ENCODE results near the gene RSPH1.

The RSPH1 gene

GRCh38 chr21:42493109-42494060, 2.6 kb downstream of the RSPH1 start:
- H3K27ac Mint-ChIP-seq = no peak overlapping the region
- no peaks in the 10 kb centered on the region for H3K36me3 Mint-ChIP-seq (ENCODE audit: low read depth)
- H3K4me3 Mint-ChIP-seq = no peak overlapping the region
- no peak for DNase-seq (ENCODE audit: low spot score)
- H3K9me3 Mint-ChIP-seq = no peaks in the 10 kb centered on the region
- peaks cover 24% of the 10 kb centered on the region for H3K4me1 Mint-ChIP-seq (ENCODE audit: low read depth)
- peaks cover 12% of the 10 kb centered on the region for H3K27me3 Mint-ChIP-seq (ENCODE audit: low read depth)

- Mint-ChIP-seq H3K36me3 (ENCODE audit: low read depth) (no peaks in the 10 kb centered on the region), H3K27ac (no peak overlapping the region), H3K4me1 (ENCODE audit: low read depth) (peaks cover 24% of the 10 kb centered on the region), H3K27me3 (ENCODE audit: low read depth) (peaks cover 20% of the 10 kb centered on the region), H3K4me3 (no peak overlapping the region), H3K9me3 (no peaks in the 10 kb centered on the region)
- no peak for DNase-seq (ENCODE audit: low spot score)
These were observed 3.8 kb downstream of the RSPH1 start for GRCh38 chr21:42492201-42492600.

- no peak for DNase-seq (ENCODE audit: low spot score)
- no peak overlapping the region for H3K27ac Mint-ChIP-seq
- no peak overlapping the region for H3K4me3 Mint-ChIP-seq
- H3K27me3 Mint-ChIP-seq (ENCODE audit: low read depth) = peaks cover 28% of the 10 kb centered on the region
- H3K4me1 Mint-ChIP-seq (ENCODE audit: low read depth) = peaks cover 15% of the 10 kb centered on the region
- no peaks in the 10 kb centered on the region for H3K36me3 Mint-ChIP-seq (ENCODE audit: low read depth)
- H3K9me3 Mint-ChIP-seq = no peaks in the 10 kb centered on the region
These were observed 4.7 kb downstream of the RSPH1 start for GRCh38 chr21:42491328-42491727.

DNA sequence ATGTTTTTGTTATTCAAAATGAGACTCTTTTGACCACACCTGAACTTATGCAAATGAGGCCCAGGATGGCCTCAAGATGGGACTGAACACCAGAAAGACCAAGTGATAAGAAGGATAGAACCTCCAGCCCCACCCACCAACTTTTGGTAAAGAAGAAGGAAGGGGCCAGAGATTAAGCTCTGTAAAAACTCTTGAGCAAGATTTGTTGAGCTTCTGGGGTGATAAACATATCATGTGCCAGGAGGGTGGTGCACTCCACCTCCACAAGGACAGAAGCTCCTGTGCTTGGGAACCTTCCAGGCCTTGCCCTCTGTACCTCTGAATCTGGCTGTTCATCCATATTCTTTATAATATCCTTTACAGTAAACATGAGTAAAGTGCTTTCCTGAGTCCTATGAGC, 5.3 kb downstream of the RSPH1 start:
- no peaks in the 10 kb centered on the region for H3K9me3 Mint-ChIP-seq
- no peak overlapping the region for H3K4me3 Mint-ChIP-seq
- peaks cover 12% of the 10 kb centered on the region for H3K4me1 Mint-ChIP-seq (ENCODE audit: low read depth)
- peaks cover 34% of the 10 kb centered on the region for H3K27me3 Mint-ChIP-seq (ENCODE audit: low read depth)
- no peak for DNase-seq (ENCODE audit: low spot score)
- no peak overlapping the region for H3K27ac Mint-ChIP-seq
- H3K36me3 Mint-ChIP-seq (ENCODE audit: low read depth) = no peaks in the 10 kb centered on the region

DNA sequence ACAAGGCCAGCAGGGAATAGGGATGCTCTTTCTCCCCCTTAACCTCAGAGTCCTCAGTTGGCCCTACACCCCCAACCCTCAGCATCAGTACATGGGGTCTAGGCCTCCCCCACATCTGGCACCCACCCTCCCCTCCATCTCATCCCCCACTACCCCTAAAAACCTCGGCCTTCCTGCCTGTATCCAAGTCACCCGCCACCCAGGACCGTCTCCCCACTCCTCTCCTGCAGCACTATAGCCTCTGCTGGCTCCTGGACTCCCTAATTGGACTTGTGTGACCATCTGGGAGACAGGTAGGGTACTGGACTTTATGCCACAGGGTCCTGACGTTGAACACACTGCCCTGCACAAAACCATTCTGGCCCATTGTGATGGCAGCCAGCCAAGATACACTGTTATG, 6.0 kb downstream of the RSPH1 start:
- H3K4me3 Mint-ChIP-seq = no peak overlapping the region
- no peaks in the 10 kb centered on the region for H3K9me3 Mint-ChIP-seq
- H3K27me3 Mint-ChIP-seq (ENCODE audit: low read depth) = peaks cover 35% of the 10 kb centered on the region
- H3K4me1 Mint-ChIP-seq (ENCODE audit: low read depth) = peaks cover 8% of the 10 kb centered on the region
- no peaks in the 10 kb centered on the region for H3K36me3 Mint-ChIP-seq (ENCODE audit: low read depth)
- no peak for DNase-seq (ENCODE audit: low spot score)
- H3K27ac Mint-ChIP-seq = no peak overlapping the region

GRCh38 chr21:42489006-42489563, 6.9 kb downstream of the RSPH1 start:
- Mint-ChIP-seq H3K9me3 (no peaks in the 10 kb centered on the region), H3K4me1 (ENCODE audit: low read depth) (peaks cover 8% of the 10 kb centered on the region), H3K4me3 (no peak overlapping the region), H3K36me3 (ENCODE audit: low read depth) (no peaks in the 10 kb centered on the region), H3K27me3 (ENCODE audit: low read depth) (peaks cover 39% of the 10 kb centered on the region), H3K27ac (no peak overlapping the region)
- no peak for DNase-seq (ENCODE audit: low spot score)

GRCh38 chr21:42486531-42486930, 9.5 kb downstream of the RSPH1 start:
- Mint-ChIP-seq H3K36me3 (ENCODE audit: low read depth) (no peaks in the 10 kb centered on the region), H3K27me3 (ENCODE audit: low read depth) (peaks cover 47% of the 10 kb centered on the region), H3K4me3 (no peak overlapping the region), H3K4me1 (ENCODE audit: low read depth) (peaks cover 3% of the 10 kb centered on the region), H3K27ac (no peak overlapping the region), H3K9me3 (no peaks in the 10 kb centered on the region)
- no peak for DNase-seq (ENCODE audit: low spot score)

DNA sequence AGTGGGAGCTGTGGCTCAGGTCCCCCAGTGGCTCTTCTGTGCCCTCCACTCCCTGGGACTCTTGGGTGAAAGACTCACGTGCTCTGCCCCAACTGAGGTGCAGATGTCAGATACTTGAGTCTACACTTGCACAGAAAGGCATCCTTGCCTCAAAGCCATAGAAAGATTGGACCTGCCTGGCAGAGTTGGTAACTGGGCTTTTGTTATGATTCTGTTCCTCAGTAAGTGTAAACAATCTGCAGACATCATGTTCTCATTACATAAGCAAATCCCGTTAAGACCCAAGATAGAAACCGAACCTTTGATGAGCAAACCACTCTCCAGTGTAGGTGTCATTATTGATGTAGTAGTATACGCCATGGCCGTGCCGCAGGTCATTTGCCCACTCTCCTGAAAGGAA, 10.0 kb downstream of the RSPH1 start:
- no peak overlapping the region for H3K4me3 Mint-ChIP-seq
- H3K9me3 Mint-ChIP-seq = no peaks in the 10 kb centered on the region
- peaks cover 3% of the 10 kb centered on the region for H3K4me1 Mint-ChIP-seq (ENCODE audit: low read depth)
- no peak overlapping the region for H3K27ac Mint-ChIP-seq
- DNase-seq (ENCODE audit: low spot score) = no peak
- H3K27me3 Mint-ChIP-seq (ENCODE audit: low read depth) = peaks cover 46% of the 10 kb centered on the region
- H3K36me3 Mint-ChIP-seq (ENCODE audit: low read depth) = no peaks in the 10 kb centered on the region

DNA sequence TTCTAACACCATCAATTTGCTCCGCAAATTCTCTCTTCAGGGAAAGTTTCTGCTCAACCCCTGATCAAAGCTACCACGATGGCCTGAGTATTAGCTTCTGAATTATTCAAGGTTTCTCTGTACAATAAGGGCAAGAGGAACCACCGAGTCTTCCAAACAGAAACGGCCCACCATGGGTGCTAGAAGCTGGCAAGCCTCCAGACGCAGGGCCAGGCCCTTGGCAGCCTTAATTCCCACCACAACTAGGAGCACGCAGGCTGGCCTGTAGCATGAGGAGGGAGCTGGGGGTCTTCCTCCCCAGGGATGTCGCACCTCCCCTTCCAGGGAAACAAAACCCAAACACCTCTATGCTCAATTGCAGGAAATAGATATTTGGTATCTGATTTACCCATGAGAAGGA, 11.1 kb downstream of the RSPH1 start:
- H3K9me3 Mint-ChIP-seq = no peaks in the 10 kb centered on the region
- no peaks in the 10 kb centered on the region for H3K4me1 Mint-ChIP-seq (ENCODE audit: low read depth)
- DNase-seq (ENCODE audit: low spot score) = no peak
- H3K27ac Mint-ChIP-seq = no peak overlapping the region
- H3K4me3 Mint-ChIP-seq = no peak overlapping the region
- peaks cover 42% of the 10 kb centered on the region for H3K27me3 Mint-ChIP-seq (ENCODE audit: low read depth)
- H3K36me3 Mint-ChIP-seq (ENCODE audit: low read depth) = no peaks in the 10 kb centered on the region

DNA sequence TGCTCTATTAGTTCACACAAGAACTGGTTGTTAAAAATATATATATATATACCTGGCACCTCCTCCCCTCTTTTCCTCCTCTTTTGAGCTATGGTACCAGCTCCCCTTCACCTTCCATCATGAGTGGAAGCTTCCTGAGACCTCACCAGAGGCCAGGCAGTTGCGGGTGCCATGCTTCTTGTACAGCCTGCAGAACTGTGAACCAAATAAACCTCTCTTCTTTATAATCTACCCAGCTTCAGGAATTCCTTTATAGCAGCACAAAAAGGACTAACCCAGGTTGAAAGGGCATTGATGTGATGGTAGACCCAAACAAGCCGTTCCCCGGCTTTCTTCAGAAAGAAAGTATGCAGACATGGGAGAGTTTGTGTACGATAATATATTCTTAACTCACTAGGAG, 14.9 kb downstream of the RSPH1 start:
- H3K36me3 Mint-ChIP-seq (ENCODE audit: low read depth) = no peaks in the 10 kb centered on the region

GRCh38 chr21:42480736-42481135, 15.3 kb downstream of the RSPH1 start:
- Mint-ChIP-seq H3K4me3 (no peak overlapping the region), H3K27ac (no peak overlapping the region), H3K36me3 (ENCODE audit: low read depth) (no peaks in the 10 kb centered on the region), H3K27me3 (ENCODE audit: low read depth) (peaks cover 20% of the 10 kb centered on the region), H3K4me1 (ENCODE audit: low read depth) (no peaks in the 10 kb centered on the region), H3K9me3 (no peaks in the 10 kb centered on the region)
- no peak for DNase-seq (ENCODE audit: low spot score)

More for the DNA sequence above, 14.9 kb downstream of the RSPH1 start:
- Mint-ChIP-seq H3K27ac (no peak overlapping the region), H3K9me3 (no peaks in the 10 kb centered on the region), H3K4me3 (no peak overlapping the region), H3K27me3 (ENCODE audit: low read depth) (peaks cover 24% of the 10 kb centered on the region), H3K4me1 (ENCODE audit: low read depth) (no peaks in the 10 kb centered on the region)
- no peak for DNase-seq (ENCODE audit: low spot score)

GRCh38 chr21:42479582-42479981, 16.4 kb downstream of the RSPH1 start:
- H3K27me3 Mint-ChIP-seq (ENCODE audit: low read depth) = peaks cover 15% of the 10 kb centered on the region
- no peaks in the 10 kb centered on the region for H3K9me3 Mint-ChIP-seq
- H3K27ac Mint-ChIP-seq = no peak overlapping the region
- H3K4me3 Mint-ChIP-seq = no peak overlapping the region
- no peaks in the 10 kb centered on the region for H3K36me3 Mint-ChIP-seq (ENCODE audit: low read depth)
- DNase-seq (ENCODE audit: low spot score) = no peak
- H3K4me1 Mint-ChIP-seq (ENCODE audit: low read depth) = no peaks in the 10 kb centered on the region

GRCh38 chr21:42478504-42478903, 17.5 kb downstream of the RSPH1 start:
- Mint-ChIP-seq H3K4me1 (ENCODE audit: low read depth) (no peaks in the 10 kb centered on the region), H3K27ac (no peak overlapping the region), H3K4me3 (no peak overlapping the region), H3K9me3 (no peaks in the 10 kb centered on the region), H3K27me3 (ENCODE audit: low read depth) (peaks cover 10% of the 10 kb centered on the region), H3K36me3 (ENCODE audit: low read depth) (no peaks in the 10 kb centered on the region)
- no peak for DNase-seq (ENCODE audit: low spot score)

DNA sequence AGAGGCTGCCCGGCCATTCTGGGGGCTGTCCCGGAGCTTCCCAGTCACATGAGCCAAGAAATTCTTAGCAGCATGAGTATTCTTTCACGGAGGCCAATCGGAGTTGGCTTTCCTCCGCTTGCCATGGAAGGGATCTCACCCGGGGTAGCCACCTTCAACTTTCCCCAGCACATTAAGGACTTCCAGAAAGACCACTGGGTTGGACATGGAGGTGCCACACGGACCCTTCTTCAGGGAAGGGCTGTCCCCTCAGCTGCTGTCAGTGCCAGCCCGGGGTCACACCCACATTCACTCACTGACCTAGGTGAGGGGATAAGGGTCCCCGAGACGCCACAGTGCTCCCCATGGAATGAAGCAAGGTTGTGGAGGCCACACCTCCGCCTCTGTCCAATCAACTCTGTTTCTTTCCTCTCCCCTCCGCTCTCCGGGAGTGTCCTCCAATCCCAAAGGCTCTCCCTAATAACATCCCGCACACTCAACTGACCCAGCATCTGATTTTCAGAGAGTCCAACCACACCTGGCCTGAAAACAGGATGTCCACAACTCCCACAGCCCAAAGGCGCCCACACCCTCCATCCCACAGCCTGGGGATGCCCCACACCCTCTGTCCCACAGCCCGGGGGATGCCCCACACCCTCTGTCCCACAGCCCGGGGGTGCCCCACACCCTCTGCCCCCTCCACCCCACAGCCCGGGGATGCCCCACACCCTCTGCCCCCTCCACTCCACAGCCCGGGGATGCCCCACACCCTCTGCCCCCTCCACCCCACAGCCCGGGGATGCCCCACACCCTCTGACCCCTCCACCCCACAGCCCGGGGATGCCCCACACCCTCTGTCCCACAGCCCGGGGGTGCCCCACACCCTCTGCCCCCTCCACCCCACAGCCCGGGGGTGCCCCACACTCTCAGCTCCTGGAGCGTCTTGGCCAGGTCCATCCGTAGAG, 19.4 kb downstream of the RSPH1 start:
- Mint-ChIP-seq H3K27me3 (ENCODE audit: low read depth) (peaks cover 5% of the 10 kb centered on the region), H3K9me3 (no peaks in the 10 kb centered on the region), H3K27ac (no peak overlapping the region), H3K4me1 (ENCODE audit: low read depth) (no peaks in the 10 kb centered on the region), H3K36me3 (ENCODE audit: low read depth) (no peaks in the 10 kb centered on the region), H3K4me3 (no peak overlapping the region)
- no peak for DNase-seq (ENCODE audit: low spot score)
